CD4-positive, alpha-beta T cell treated with Interleukin-10 for 1 hour (primary cell): Measurements from ENCODE around the gene CDH13.

Source experiments
- DNase-seq: peaks from one replicate; pipeline ENCODE4 v3.0.0-alpha.2; 2020

CDH13 gene

GRCh38 chr16:83393196-83393981, 766.6 kb downstream of the CDH13 start:
- DNase-seq: no peak

GRCh38 chr16:83397601-83398291, 771.0 kb downstream of the CDH13 start:
- DNase-seq: no peak

GRCh38 chr16:83400234-83400633, 773.5 kb downstream of the CDH13 start:
- no peak for DNase-seq

- no peak for DNase-seq
Observed at GRCh38 chr16:83402160-83402814, 775.5 kb downstream of the CDH13 start.

- no peak for DNase-seq
Observed at GRCh38 chr16:83402967-83403366, 776.2 kb downstream of the CDH13 start.

GRCh38 chr16:83403761-83404160, 777.0 kb downstream of the CDH13 start:
- DNase-seq: no peak

- DNase-seq: no peak
Observed at GRCh38 chr16:83404261-83404660, 777.5 kb downstream of the CDH13 start.

GRCh38 chr16:83407928-83408327, 781.2 kb downstream of the CDH13 start:
- no peak for DNase-seq

- no peak for DNase-seq
Observed at GRCh38 chr16:83409347-83409746, 782.6 kb downstream of the CDH13 start.

GRCh38 chr16:83418565-83418964, 791.8 kb downstream of the CDH13 start:
- no peak for DNase-seq

- no peak for DNase-seq
Observed at GRCh38 chr16:83420206-83420760, 793.5 kb downstream of the CDH13 start.

- DNase-seq: no peak
Observed at GRCh38 chr16:83433201-83433600, 806.4 kb downstream of the CDH13 start.

- DNase-seq: no peak
Observed at GRCh38 chr16:83437036-83437435, 810.3 kb downstream of the CDH13 start.

- no peak for DNase-seq
Observed at GRCh38 chr16:83438326-83438725, 811.6 kb downstream of the CDH13 start.

GRCh38 chr16:83439412-83439811, 812.6 kb downstream of the CDH13 start:
- no peak for DNase-seq

- DNase-seq: no peak
Observed at GRCh38 chr16:83441517-83441916, 814.7 kb downstream of the CDH13 start.

- DNase-seq: no peak
Observed at GRCh38 chr16:83443972-83444371, 817.2 kb downstream of the CDH13 start.

- DNase-seq: no peak
Observed at GRCh38 chr16:83447560-83447959, 820.8 kb downstream of the CDH13 start.

GRCh38 chr16:83449861-83450260, 823.1 kb downstream of the CDH13 start:
- no peak for DNase-seq

GRCh38 chr16:83453977-83454376, 827.2 kb downstream of the CDH13 start:
- DNase-seq: no peak

GRCh38 chr16:83455716-83456115, 828.9 kb downstream of the CDH13 start:
- no peak for DNase-seq

- DNase-seq: no peak
Observed at GRCh38 chr16:83456934-83457333, 830.2 kb downstream of the CDH13 start.

GRCh38 chr16:83458612-83459011, 831.8 kb downstream of the CDH13 start:
- DNase-seq: no peak

GRCh38 chr16:83464991-83465390, 838.2 kb downstream of the CDH13 start:
- DNase-seq: no peak
